Measurements from ENCODE around the gene SMARCA2. TPM values are rescaled to one million over a fixed set of nuclear protein-coding genes. Genes with fewer than 3 reads are reported as not detected.

Gene SMARCA2
- total RNA-seq, 1 donor from 2014 or later: 110 TPM

GRCh38 chr9:2022560-2022959 lies 7.4 kb downstream of the SMARCA2 start:
- DNase-seq (ENCODE audit: extremely low spot score, unreplicated experiment): no peak
- no peak overlapping the region for H3K27ac Mint-ChIP-seq (ENCODE audit: unreplicated experiment)
- H3K4me3 Mint-ChIP-seq (ENCODE audit: unreplicated experiment): no peak overlapping the region
- no peaks in the 10 kb centered on the region for H3K27me3 Mint-ChIP-seq (ENCODE audit: unreplicated experiment)
- H3K4me1 Mint-ChIP-seq (ENCODE audit: unreplicated experiment): peaks cover 40% of the 10 kb centered on the region
- H3K36me3 Mint-ChIP-seq (ENCODE audit: unreplicated experiment): peaks cover 4% of the 10 kb centered on the region
- no peak for TF ChIP-seq CTCF (IDR thresholded peaks at IDR 0.05)
- no peaks in the 10 kb centered on the region for H3K9me3 Mint-ChIP-seq (ENCODE audit: unreplicated experiment)

- no peaks in the 10 kb centered on the region for H3K9me3 Mint-ChIP-seq (ENCODE audit: unreplicated experiment)
- no peaks in the 10 kb centered on the region for H3K27me3 Mint-ChIP-seq (ENCODE audit: unreplicated experiment)
- peaks cover 38% of the 10 kb centered on the region for H3K4me1 Mint-ChIP-seq (ENCODE audit: unreplicated experiment)
- H3K36me3 Mint-ChIP-seq (ENCODE audit: unreplicated experiment): peaks cover 4% of the 10 kb centered on the region
- DNase-seq (ENCODE audit: extremely low spot score, unreplicated experiment): no peak
- H3K4me3 Mint-ChIP-seq (ENCODE audit: unreplicated experiment): no peak overlapping the region
- TF ChIP-seq CTCF (IDR thresholded peaks at IDR 0.05): no peak
- H3K27ac Mint-ChIP-seq (ENCODE audit: unreplicated experiment): no peak overlapping the region
Measured at GRCh38 chr9:2023042-2023441, 7.9 kb downstream of the SMARCA2 start.

GRCh38 chr9:2023532-2023931 lies 8.4 kb downstream of the SMARCA2 start:
- no peak for TF ChIP-seq CTCF (IDR thresholded peaks at IDR 0.05)
- Mint-ChIP-seq H3K36me3 (ENCODE audit: unreplicated experiment) (peaks cover 4% of the 10 kb centered on the region), H3K27me3 (ENCODE audit: unreplicated experiment) (no peaks in the 10 kb centered on the region), H3K4me1 (ENCODE audit: unreplicated experiment) (peaks cover 33% of the 10 kb centered on the region), H3K4me3 (ENCODE audit: unreplicated experiment) (no peak overlapping the region), H3K27ac (ENCODE audit: unreplicated experiment) (no peak overlapping the region), H3K9me3 (ENCODE audit: unreplicated experiment) (no peaks in the 10 kb centered on the region)
- DNase-seq (ENCODE audit: extremely low spot score, unreplicated experiment): no peak

GRCh38 chr9:2024888-2025782 lies 10.0 kb downstream of the SMARCA2 start:
- Mint-ChIP-seq H3K9me3 (ENCODE audit: unreplicated experiment) (no peaks in the 10 kb centered on the region), H3K4me1 (ENCODE audit: unreplicated experiment) (peaks cover 18% of the 10 kb centered on the region), H3K36me3 (ENCODE audit: unreplicated experiment) (peaks cover 4% of the 10 kb centered on the region), H3K4me3 (ENCODE audit: unreplicated experiment) (no peak overlapping the region), H3K27me3 (ENCODE audit: unreplicated experiment) (no peaks in the 10 kb centered on the region), H3K27ac (ENCODE audit: unreplicated experiment) (peak overlapping the region; percentile 74)
- DNase-seq (ENCODE audit: extremely low spot score, unreplicated experiment): no peak
- TF ChIP-seq CTCF (IDR thresholded peaks at IDR 0.05): no peak

GRCh38 chr9:2026220-2026997 lies 11.3 kb downstream of the SMARCA2 start:
- Mint-ChIP-seq H3K36me3 (ENCODE audit: unreplicated experiment) (peaks cover 4% of the 10 kb centered on the region), H3K4me3 (ENCODE audit: unreplicated experiment) (no peak overlapping the region), H3K9me3 (ENCODE audit: unreplicated experiment) (no peaks in the 10 kb centered on the region), H3K4me1 (ENCODE audit: unreplicated experiment) (peaks cover 19% of the 10 kb centered on the region), H3K27ac (ENCODE audit: unreplicated experiment) (no peak overlapping the region), H3K27me3 (ENCODE audit: unreplicated experiment) (no peaks in the 10 kb centered on the region)
- DNase-seq (ENCODE audit: extremely low spot score, unreplicated experiment): no peak
- no peak for TF ChIP-seq CTCF (IDR thresholded peaks at IDR 0.05)
